Stimulated activated CD4-positive, alpha-beta T cell treated with anti-CD3 and anti-CD28 coated beads, Interleukin-12 subunit alpha, Interleukin-12 subunit beta, amount 100 ng/mL, for 4 hours (primary cell): Measurements from ENCODE around the gene ZNF714.

ENCODE experiments used
- DNase-seq: peaks from one replicate; pipeline ENCODE4 v3.0.0-alpha.2; 2020

Gene ZNF714

GRCh38 chr19:21082011-21082975 lies at the start of gene ZNF714:
ZNF714 (plus strand) TSS chr19:21082203; CDS start chr19:21098269, 16,066 bp downstream.
- peak; percentile 72 for DNase-seq

GRCh38 chr19:21045028-21045427 lies 37.0 kb upstream of the ZNF714 start:
- no peak for DNase-seq

- no peak for DNase-seq
Measured at GRCh38 chr19:21046489-21046888, 35.5 kb upstream of the ZNF714 start.

GRCh38 chr19:21047716-21048115 lies 34.3 kb upstream of the ZNF714 start:
- no peak for DNase-seq

GRCh38 chr19:21052902-21053301 lies 29.1 kb upstream of the ZNF714 start:
- DNase-seq, result no peak

- DNase-seq, result no peak
Measured at GRCh38 chr19:21065336-21065735, 16.7 kb upstream of the ZNF714 start.

- DNase-seq, result no peak
Measured at GRCh38 chr19:21084343-21084742, 2.3 kb downstream of the ZNF714 start.

GRCh38 chr19:21087871-21088270 lies 5.9 kb downstream of the ZNF714 start:
- no peak for DNase-seq

GRCh38 chr19:21092109-21092508 lies 10.1 kb downstream of the ZNF714 start:
- no peak for DNase-seq

- no peak for DNase-seq
Measured at GRCh38 chr19:21094347-21095025, 12.5 kb downstream of the ZNF714 start.

GRCh38 chr19:21098291-21098690 lies 16.3 kb downstream of the ZNF714 start:
- no peak for DNase-seq

GRCh38 chr19:21101521-21102242 lies 19.7 kb downstream of the ZNF714 start:
- DNase-seq, result no peak

- no peak for DNase-seq
Measured at GRCh38 chr19:21109116-21109515, 27.1 kb downstream of the ZNF714 start.

- no peak for DNase-seq
Measured at GRCh38 chr19:21110183-21110582, 28.2 kb downstream of the ZNF714 start.

- no peak for DNase-seq
Measured at GRCh38 chr19:21115430-21115829, 33.4 kb downstream of the ZNF714 start.

GRCh38 chr19:21117041-21117907 lies 35.3 kb downstream of the ZNF714 start:
- DNase-seq, result no peak

GRCh38 chr19:21126078-21126477 lies 44.1 kb downstream of the ZNF714 start:
- no peak for DNase-seq

GRCh38 chr19:21127001-21127400 lies 45.0 kb downstream of the ZNF714 start:
- DNase-seq, result no peak

- no peak for DNase-seq
Measured at GRCh38 chr19:21127898-21128297, 45.9 kb downstream of the ZNF714 start.

- no peak for DNase-seq
Measured at GRCh38 chr19:21128901-21129698, 47.1 kb downstream of the ZNF714 start.

- DNase-seq, result no peak
Measured at GRCh38 chr19:21130097-21130775, 48.2 kb downstream of the ZNF714 start.
